Osteoblast (primary cell): ENCODE results near the gene CD93. TPM values are rescaled to one million over a fixed set of nuclear protein-coding genes. Genes with fewer than 3 reads are reported as not detected.

Experiments
- DNase-seq: peaks from one replicate; pipeline ENCODE4 v3.0.0; 2011; ENCODE audit warnings: low spot score, mixed read lengths; ENCODE audit not compliant: insufficient read length; ENCODE audit errors: missing footprints
- H2AFZ ChIP-seq: 2 replicates; pipeline ENCODE4 v1.6.0; 2011; ENCODE audit warnings: mild to moderate bottlenecking, low read length
- H3K27ac ChIP-seq: 2 replicates; pipeline ENCODE4 v1.5.1; 2011; ENCODE audit warnings: mild to moderate bottlenecking, low read depth, low read length, moderate library complexity
- H3K27me3 ChIP-seq: 2 replicates; pipeline ENCODE4 v1.6.0; 2012; ENCODE audit warnings: mild to moderate bottlenecking, control low read depth, inconsistent platforms, low read length, moderate library complexity; ENCODE audit not compliant: insufficient read depth
- H3K36me3 ChIP-seq: 2 replicates; pipeline ENCODE4 v1.5.1; 2011; ENCODE audit warnings: mild to moderate bottlenecking, low read length, control low read depth, moderate library complexity; ENCODE audit not compliant: insufficient read depth
- H3K4me1 ChIP-seq: 2 replicates; pipeline ENCODE4 v1.5.1; 2011; ENCODE audit warnings: mild to moderate bottlenecking, low read length, control low read depth, moderate library complexity; ENCODE audit not compliant: insufficient read depth
- H3K4me2 ChIP-seq: 2 replicates; pipeline ENCODE4 v1.6.0; 2011; ENCODE audit warnings: mild to moderate bottlenecking, low read length; ENCODE audit not compliant: insufficient read depth
- H3K4me3 ChIP-seq: fragments of 200-600 bp; sonication (generic); 3 replicates; pipeline ENCODE4 v1.5.1; 2012; ENCODE audit warnings: mild to moderate bottlenecking, low read length, inconsistent platforms; ENCODE audit not compliant: insufficient read depth
- H3K79me2 ChIP-seq: 2 replicates; pipeline ENCODE4 v1.6.0; 2012; ENCODE audit warnings: mild to moderate bottlenecking, low read length, control low read depth, inconsistent platforms; ENCODE audit not compliant: insufficient read depth
- H3K9me3 ChIP-seq: 2 replicates; pipeline ENCODE4 v1.5.1; 2011; ENCODE audit warnings: low read depth, low read length, control low read depth
- H4K20me1 ChIP-seq: 2 replicates; pipeline ENCODE4 v1.6.0; 2012; ENCODE audit warnings: mild to moderate bottlenecking, low read length, control low read depth; ENCODE audit not compliant: insufficient read depth
- total RNA-seq: library from RNA; depleted of rRNA; stranded (reverse); fragments of >200 nt; gene quantifications from 2 replicates; pipeline ENCODE4 v1.2.3, GENCODE V29; 2012
- TF ChIP-seq, protein P1 (sequence below): IDR thresholded peaks from 2 replicates; pipeline ENCODE4 v1.5.1; 2011; ENCODE audit warnings: mild to moderate bottlenecking, low read depth, low read length, moderate library complexity; ENCODE audit errors: extremely low read depth

Gene CD93
- total RNA-seq, 1 donor, result not detected

DNA sequence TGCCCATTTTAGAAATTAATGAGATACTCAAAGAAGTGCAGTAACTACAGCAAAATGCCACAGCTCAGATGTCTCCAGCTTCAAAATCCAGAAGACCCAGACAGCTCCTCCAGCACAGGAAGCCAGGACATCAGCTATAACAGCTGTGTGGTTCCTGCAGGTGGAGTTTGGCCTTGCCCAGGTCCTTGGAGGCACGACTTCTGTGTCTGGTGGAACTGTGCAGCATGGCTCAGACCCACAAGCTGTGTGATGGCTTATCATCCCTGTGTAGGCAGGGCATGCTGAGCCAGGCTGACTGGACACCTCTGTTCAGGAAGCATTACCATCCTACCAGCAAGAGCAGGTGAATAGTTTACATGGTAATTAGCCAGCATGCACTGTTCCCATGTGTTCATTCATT lies 26.5 kb upstream of the CD93 start:
- Histone ChIP-seq H3K4me1 (no peaks in the 10 kb centered on the region), H3K36me3 (no peaks in the 10 kb centered on the region), H3K4me3 (no peak overlapping the region), H3K79me2 (no peaks in the 10 kb centered on the region), H3K27ac (no peak overlapping the region), H3K27me3 (peaks cover 8% of the 10 kb centered on the region), H2AFZ (no peak overlapping the region), H3K4me2 (no peak overlapping the region), H3K9me3 (no peaks in the 10 kb centered on the region), H4K20me1 (no peaks in the 10 kb centered on the region)
- DNase-seq, result no peak
- TF ChIP-seq, protein P1, sequence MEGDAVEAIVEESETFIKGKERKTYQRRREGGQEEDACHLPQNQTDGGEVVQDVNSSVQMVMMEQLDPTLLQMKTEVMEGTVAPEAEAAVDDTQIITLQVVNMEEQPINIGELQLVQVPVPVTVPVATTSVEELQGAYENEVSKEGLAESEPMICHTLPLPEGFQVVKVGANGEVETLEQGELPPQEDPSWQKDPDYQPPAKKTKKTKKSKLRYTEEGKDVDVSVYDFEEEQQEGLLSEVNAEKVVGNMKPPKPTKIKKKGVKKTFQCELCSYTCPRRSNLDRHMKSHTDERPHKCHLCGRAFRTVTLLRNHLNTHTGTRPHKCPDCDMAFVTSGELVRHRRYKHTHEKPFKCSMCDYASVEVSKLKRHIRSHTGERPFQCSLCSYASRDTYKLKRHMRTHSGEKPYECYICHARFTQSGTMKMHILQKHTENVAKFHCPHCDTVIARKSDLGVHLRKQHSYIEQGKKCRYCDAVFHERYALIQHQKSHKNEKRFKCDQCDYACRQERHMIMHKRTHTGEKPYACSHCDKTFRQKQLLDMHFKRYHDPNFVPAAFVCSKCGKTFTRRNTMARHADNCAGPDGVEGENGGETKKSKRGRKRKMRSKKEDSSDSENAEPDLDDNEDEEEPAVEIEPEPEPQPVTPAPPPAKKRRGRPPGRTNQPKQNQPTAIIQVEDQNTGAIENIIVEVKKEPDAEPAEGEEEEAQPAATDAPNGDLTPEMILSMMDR, result no peak

DNA sequence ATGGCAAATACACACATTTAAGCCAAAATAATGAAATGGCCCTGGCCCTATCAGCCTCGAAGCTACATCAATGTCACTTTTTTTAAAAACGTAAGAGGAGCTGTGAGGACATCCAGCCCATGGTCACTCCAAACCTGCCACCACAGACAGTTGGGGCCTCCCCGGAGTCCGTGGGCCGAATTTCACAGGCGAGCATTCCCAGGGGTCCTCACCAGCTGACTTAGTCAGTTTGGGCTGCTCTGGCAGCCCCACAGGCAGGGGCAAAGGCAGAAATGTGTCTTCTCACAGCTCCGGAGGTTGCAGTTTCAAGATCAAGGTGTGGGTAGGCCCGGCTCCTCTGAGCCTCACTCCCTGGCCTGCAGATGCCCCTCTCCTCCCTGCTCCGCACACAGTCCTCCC lies 25.8 kb upstream of the CD93 start:
- Histone ChIP-seq H3K4me3 (no peak overlapping the region), H3K4me1 (no peaks in the 10 kb centered on the region), H3K27ac (no peak overlapping the region), H3K27me3 (peaks cover 8% of the 10 kb centered on the region), H3K9me3 (no peaks in the 10 kb centered on the region), H4K20me1 (no peaks in the 10 kb centered on the region), H3K36me3 (no peaks in the 10 kb centered on the region), H2AFZ (no peak overlapping the region), H3K4me2 (no peak overlapping the region), H3K79me2 (no peaks in the 10 kb centered on the region)
- TF ChIP-seq, protein P1, result no peak
- no peak for DNase-seq

DNA sequence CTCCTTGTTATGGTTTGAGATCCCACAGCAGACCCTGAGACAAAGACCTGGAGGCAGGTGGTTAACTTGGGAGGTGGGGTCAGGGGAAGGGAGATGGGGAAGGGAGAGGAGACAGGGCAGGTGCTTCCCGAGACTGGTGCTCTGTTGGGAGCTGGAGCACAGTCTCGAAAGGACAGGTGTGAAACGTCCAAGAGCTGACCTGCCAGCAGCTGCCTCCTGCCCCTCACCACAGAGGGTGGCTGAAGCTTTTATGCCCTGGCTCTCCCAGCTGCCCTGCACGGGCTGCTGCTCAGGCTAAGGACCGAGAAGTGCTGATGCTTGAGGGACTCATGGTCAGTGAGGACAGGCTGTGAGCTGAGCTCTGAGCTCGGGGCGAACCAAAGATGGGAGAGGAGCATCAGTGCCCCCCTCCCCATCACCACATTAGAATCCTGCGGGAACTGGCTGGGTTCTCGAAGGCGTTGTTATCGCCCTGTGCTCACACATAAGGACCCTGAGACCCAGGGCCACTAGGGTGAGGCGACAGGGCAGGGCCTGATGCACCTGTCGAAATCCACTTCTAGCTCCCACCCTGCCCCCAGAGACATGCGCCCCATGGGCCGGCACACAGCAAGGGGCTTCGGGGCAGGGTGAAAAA lies 25.3 kb upstream of the CD93 start:
- no peaks in the 10 kb centered on the region for H4K20me1 ChIP-seq
- no peak overlapping the region for H2AFZ ChIP-seq
- H3K27ac ChIP-seq, result no peak overlapping the region
- no peaks in the 10 kb centered on the region for H3K36me3 ChIP-seq
- no peak for DNase-seq
- H3K27me3 ChIP-seq, result peaks cover 8% of the 10 kb centered on the region
- H3K4me2 ChIP-seq, result no peak overlapping the region
- no peaks in the 10 kb centered on the region for H3K79me2 ChIP-seq
- no peaks in the 10 kb centered on the region for H3K9me3 ChIP-seq
- H3K4me3 ChIP-seq, result no peak overlapping the region
- TF ChIP-seq, protein P1, result no peak
- H3K4me1 ChIP-seq, result no peaks in the 10 kb centered on the region

DNA sequence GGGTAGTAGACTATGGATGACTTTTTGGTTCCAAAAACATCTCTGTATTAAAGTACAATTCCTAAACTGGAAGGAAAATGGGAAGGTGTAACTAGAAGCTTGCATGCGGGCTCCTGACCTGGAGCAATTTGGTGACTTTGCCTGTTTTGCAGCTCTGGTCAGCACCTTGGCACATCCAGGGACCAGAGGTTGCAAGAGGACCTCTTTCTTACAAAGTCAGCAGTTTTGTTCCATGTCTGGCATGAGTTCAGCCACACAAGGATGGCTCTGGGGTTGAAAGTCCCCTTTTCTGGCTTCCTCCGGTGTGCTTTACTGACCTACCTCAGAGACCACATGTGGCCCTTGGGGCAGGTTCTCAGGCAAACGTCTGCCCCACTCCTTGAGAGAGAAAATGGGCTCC lies 22.7 kb upstream of the CD93 start:
- H3K36me3 ChIP-seq, result no peaks in the 10 kb centered on the region

More for the DNA sequence above, 22.7 kb upstream of the CD93 start:
- H4K20me1 ChIP-seq, result no peaks in the 10 kb centered on the region
- no peak overlapping the region for H3K4me2 ChIP-seq
- no peak overlapping the region for H3K27ac ChIP-seq
- TF ChIP-seq, protein P1, result no peak
- H3K4me3 ChIP-seq, result no peak overlapping the region
- H3K27me3 ChIP-seq, result peaks cover 8% of the 10 kb centered on the region
- no peak overlapping the region for H2AFZ ChIP-seq
- no peaks in the 10 kb centered on the region for H3K9me3 ChIP-seq
- no peaks in the 10 kb centered on the region for H3K79me2 ChIP-seq
- DNase-seq, result peak; percentile 30
- no peaks in the 10 kb centered on the region for H3K4me1 ChIP-seq
